ENCODE data around the gene PNRC2.
A peak's percentile ranks its signal among the peaks of the same experiment; 100 is the strongest.

PNRC2 gene

GRCh38 chr1:23959461-23960290 lies at the start of gene PNRC2:
Gene PNRC2 (plus strand): TSS chr1:23959828. CDS start chr1:23961458, 1,630 bp downstream.
- peak; percentile 85 for DNase-seq

- DNase-seq: no peak
Measured at GRCh38 chr1:23910144-23910543, 49.5 kb upstream of the PNRC2 start.

GRCh38 chr1:23910553-23911246 lies 48.9 kb upstream of the PNRC2 start:
- DNase-seq: no peak

GRCh38 chr1:23911921-23912320 lies 47.7 kb upstream of the PNRC2 start:
- DNase-seq: no peak

- no peak for DNase-seq
Measured at GRCh38 chr1:23913212-23913880, 46.3 kb upstream of the PNRC2 start, which contains the start of gene CNR2. Gene CNR2 (minus strand): TSS chr1:23913362. CDS start chr1:23875617, 37,745 bp downstream.

GRCh38 chr1:23914921-23915320 lies 44.7 kb upstream of the PNRC2 start:
- no peak for DNase-seq

- no peak for DNase-seq
Measured at GRCh38 chr1:23915466-23915865, 44.2 kb upstream of the PNRC2 start.

GRCh38 chr1:23916209-23917131 lies 43.2 kb upstream of the PNRC2 start:
- DNase-seq: peak; percentile 31

- DNase-seq: no peak
Measured at GRCh38 chr1:23922321-23922943, 37.2 kb upstream of the PNRC2 start.

GRCh38 chr1:23923592-23924499 lies 35.8 kb upstream of the PNRC2 start:
- no peak for DNase-seq

GRCh38 chr1:23924601-23925000 lies 35.0 kb upstream of the PNRC2 start:
- no peak for DNase-seq

- no peak for DNase-seq
Measured at GRCh38 chr1:23925279-23925678, 34.3 kb upstream of the PNRC2 start.

- no peak for DNase-seq
Measured at GRCh38 chr1:23927097-23927496, 32.5 kb upstream of the PNRC2 start.

- DNase-seq: no peak
Measured at GRCh38 chr1:23928789-23929188, 30.8 kb upstream of the PNRC2 start.

GRCh38 chr1:23930270-23930669 lies 29.4 kb upstream of the PNRC2 start:
- DNase-seq: no peak

- DNase-seq: no peak
Measured at GRCh38 chr1:23930861-23931490, 28.7 kb upstream of the PNRC2 start.

GRCh38 chr1:23931491-23931880 lies 28.1 kb upstream of the PNRC2 start:
- DNase-seq: no peak

GRCh38 chr1:23936481-23937176 lies 23.0 kb upstream of the PNRC2 start:
- no peak for DNase-seq

GRCh38 chr1:23947366-23947765 lies 12.3 kb upstream of the PNRC2 start:
- no peak for DNase-seq

GRCh38 chr1:23953020-23953419 lies 6.6 kb upstream of the PNRC2 start:
- DNase-seq: no peak

Data from NCI-H2029 (cell line).